HG02852 (cell line): Measurements from ENCODE around the gene MEDAG.

Source experiments
- ATAC-seq: cut with Tn5 transposase; IDR thresholded peaks from one replicate; pipeline ENCODE4 v1.9.1; 2021; ENCODE audit warnings: mild to moderate bottlenecking, moderate library complexity; ENCODE audit not compliant: unreplicated experiment

Gene MEDAG

DNA sequence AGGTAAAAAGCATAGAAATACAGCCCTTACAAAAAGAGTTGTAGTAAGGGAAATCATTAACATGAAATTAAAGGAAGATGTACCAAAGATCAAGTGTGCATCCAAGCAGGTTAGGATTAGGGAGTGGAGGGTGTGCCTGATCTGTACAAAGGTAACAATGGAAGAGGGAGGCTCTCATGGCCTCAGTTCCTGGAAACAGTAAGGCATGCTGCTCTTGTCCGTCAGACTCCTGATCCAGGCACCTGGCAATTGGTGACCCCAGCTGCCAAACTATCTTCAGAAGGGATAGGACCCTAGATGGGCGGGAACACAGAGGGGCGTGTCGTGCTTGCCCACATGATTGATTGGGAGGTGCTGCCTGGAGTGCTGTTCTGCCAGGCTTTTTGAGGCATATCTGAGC is 30.9 kb downstream of the MEDAG start:
- ATAC-seq, result no peak

DNA sequence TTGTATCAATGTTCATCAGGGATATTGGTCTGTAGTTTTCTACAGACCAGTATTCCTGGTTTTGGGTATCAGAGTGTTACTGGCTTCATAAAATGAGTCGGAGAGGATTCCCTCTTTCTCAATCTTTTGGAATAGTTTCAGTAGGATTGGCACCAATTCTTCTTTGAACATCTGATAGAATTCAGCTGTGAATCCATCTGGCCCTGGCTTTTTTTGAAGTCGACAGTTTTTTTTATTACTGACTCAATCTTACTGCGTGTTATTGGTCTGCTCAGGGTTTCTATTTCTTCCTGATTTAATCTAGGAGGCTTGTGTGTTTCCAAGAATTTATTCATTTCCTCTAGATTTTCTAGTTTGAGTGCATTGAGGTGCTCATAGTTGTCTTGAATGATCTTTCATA is 37.8 kb downstream of the MEDAG start:
- ATAC-seq, result no peak

DNA sequence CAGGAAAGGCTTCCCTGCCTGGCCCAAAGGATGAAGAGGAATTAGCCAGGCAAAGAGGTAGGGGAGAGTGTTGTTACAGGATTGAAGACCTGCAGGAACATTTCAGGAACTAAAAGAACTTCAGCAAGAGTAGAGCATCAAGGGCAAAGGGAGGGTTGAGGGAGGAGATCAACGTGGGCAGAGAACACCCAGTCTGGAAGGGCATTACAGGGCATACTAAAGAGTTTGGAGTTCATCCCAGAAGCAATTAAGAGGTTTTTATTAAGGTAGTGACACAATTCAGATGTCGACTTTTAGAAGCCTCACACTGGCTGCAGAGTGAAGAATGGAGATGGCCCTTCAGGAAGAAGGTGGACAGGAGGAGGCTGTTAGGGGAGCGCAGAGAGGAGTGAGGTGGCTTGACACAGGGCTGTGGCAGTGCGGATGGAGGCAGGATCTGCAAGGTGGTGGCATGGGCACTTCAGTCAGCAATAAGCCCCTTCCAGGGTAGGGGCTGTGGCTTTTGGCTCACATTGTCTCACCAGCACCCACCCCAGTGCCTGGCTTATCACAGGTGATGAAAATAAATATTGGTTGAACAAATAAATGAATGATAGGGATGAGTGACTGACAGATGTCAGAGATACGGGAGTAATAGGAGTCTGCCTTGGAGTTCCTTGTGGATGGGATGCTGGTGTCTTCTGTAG is 51.3 kb downstream of the MEDAG start:
- no peak for ATAC-seq

DNA sequence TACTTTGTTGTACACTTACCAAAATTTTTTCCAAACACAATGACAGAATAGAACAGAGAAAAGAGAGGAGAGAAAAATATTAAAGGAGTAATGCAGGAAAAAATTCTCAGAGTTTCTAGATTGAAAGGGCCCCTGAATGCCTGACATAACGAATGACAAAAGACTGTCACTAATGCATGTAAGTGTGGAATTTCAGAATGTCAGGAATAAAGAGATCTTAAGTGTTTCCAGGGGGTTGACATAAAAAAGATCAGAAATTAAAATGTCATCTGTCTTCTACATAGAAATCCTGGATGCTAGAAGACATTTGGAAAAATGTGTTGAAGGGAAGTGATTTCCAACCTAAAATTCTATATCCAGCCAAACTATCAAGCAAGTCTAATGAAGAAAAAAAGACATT is 53.6 kb downstream of the MEDAG start:
- ATAC-seq, result no peak

DNA sequence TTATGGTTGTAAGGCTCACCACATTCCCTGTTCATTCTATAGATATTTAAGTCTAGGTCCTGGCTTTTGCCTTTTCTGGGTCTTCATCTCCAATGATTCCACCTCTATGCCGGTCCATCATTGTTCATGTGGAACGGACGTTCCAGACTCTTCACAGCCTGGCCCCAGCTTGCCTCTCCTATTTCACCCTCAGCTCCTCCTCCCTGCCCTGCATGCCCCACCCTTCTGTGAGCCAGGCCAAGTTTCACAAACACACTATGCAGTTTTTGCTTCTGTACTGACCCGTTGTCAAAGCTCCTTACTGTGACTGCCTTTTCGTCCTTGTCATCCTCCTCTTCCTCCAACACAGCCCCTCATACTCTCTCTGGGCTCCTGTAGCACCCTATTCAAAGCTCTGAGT is 57.7 kb downstream of the MEDAG start:
- no peak for ATAC-seq

DNA sequence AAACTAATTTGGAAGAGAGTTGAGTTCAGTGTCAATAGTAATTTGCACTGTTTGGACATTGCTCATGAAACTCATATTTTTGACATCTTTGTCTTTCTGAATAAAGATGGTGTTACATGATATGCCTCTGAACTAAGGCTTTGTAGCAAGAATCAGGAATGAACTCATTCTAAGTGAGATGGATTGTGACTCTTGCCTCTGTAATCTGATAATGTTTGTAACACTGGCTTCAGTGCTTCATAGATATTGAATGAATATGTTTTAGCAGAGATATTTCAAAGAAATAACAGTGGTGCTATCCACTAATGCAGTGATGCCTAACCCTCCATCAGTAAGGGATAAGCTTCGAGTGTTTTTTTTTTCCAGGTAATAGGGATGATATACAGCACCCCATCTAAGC is 59.3 kb downstream of the MEDAG start:
- no peak for ATAC-seq

DNA sequence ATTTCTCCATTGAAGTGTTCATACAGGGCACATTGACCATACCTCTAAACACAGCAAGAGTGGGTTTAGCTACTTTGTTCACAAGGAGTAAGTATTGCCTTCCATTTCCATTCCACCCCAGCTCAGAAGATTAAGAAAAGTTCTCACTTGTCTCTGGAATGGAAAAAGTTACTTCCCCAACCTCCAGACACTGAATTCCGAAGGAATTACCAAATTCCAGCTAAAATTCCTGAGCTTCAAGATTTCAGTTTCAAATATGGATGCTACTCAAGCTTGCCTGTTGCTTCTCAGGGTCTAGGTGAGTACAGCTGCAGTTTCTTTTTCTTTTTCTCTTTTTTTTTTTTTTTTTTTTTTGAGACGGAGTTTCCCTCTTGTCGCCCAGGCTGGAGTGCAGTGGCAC is 60.0 kb downstream of the MEDAG start:
- ATAC-seq, result no peak

DNA sequence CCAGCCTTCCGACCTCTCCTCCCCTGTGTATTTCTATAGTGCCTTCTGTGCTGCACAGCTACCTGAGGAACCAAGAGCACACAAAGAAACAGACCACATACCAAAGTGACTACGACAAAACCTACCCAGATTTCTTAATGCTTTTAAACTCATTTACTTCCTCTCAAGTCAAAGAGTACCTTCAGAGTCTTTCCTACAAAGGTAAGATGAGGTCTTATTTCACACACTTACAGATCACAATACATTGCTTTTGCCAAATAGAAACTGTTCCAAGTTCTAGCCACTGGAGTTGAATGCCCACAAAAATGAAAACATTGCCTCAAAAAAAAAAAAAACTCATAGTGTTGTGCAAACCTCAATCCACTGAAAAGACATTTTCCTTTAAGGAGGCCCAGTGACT is 62.8 kb downstream of the MEDAG start:
- ATAC-seq, result no peak

DNA sequence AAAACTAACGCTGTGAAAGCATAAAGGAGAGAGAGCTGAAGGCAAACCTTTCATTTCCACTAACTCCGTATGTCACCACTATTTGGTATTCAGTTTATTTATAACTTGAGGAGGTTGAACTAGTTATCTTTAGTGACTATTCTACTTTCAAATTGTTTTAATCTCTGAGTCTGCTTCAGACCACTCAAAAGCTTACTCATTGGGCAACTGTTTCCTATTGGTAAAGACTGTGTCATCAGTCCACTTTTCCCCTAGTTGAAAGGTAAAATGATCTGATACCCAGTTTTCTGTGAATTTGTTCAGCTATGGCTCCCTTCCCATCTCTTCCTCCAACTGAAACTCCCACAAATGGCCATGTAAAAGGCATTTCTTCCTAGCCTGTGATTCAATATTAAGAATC is 65.5 kb downstream of the MEDAG start:
- no peak for ATAC-seq

DNA sequence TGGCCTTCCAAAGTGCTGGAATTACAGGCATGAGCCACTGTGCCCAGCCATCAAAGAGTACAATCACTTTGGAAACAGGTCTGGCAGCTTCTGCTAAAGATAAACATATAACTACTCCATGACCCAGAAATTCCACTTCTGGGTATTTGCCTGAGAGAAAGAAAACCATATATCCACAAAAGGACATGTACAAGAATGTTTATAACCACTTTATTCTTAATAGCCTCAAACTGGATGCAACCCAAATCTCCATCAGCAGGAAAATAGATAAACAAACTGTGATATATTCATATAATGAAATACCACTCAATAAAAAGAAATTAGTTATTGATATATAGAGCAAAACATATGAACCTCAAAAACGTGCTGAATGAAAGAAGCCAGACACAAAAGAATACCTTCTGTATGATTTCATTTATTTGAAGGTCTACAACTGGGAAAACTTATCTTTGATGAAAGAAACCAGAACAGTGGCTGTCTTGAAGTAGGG is 66.9 kb downstream of the MEDAG start:
- no peak for ATAC-seq

DNA sequence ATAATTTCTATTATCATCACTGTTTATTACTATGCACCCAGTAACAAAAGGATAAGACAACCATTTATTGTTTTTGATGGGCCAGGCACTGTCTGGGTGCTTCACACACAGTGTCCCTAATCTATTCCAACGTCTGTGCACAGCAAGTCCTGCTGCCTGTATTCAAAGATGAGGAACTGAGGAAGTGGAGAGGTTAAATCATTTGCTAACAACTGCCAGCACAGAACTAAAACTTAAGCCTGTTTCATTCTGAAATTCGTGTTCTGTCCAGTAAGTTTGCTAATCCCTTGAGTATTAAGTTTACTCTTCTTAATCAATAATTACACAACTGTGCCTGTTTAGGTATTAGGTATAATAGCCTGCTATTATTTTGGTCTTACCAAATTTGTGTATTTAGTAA is 68.3 kb downstream of the MEDAG start:
- ATAC-seq, result no peak
